DOHH2 (cell line): ENCODE measurements around the gene POM121.
"Not testable (repeated sequence)": the region's sequence is repeated elsewhere in the genome, so short reads cannot be mapped to it uniquely, and the experiment has no call there.

Source experiments
- CTCF ChIP-seq: fragments of 200-600 bp; sonication (generic); IDR thresholded peaks from one replicate; pipeline ENCODE4 v1.5.1; 2014; ENCODE audit warnings: antibody characterized with exemption, mild to moderate bottlenecking, low read depth, low read length; ENCODE audit not compliant: poor library complexity, severe bottlenecking
- EZH2phosphoT487 ChIP-seq: fragments of 200-600 bp; sonication (generic); IDR thresholded peaks from 2 replicates; pipeline ENCODE4 v1.6.1; 2017; ENCODE audit warnings: borderline replicate concordance, mild to moderate bottlenecking, antibody characterized with exemption, low read length, moderate library complexity, mixed read lengths

DNA sequence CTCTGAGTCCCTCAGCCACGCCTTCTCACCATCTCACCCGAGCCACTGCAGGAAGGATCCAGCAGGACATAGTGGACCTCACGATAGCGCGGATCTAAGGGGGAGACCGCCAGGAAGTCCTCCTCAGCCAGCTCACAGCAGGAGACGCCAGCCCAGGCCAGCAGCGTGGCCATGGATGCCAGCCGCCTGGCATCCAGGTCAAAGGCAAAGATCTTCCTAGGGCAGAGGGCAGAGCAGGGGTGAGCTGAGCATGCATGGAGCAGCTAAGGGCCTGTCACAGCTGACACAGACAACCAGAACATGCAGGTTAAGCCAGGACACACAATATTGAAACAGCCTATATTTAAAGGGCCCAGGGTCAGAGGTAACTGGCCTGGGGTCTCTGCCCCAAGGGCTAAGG lies 24.4 kb downstream of the POM121 start:
- not testable (repeated sequence) for TF ChIP-seq CTCF, EZH2phosphoT487
